T-helper 2 cell treated with Interferon-gamma antibody and Interleukin-4, amounts not matched to agents 5 μg/mL and 100 μg/mL, for 36 hours (primary cell): ENCODE measurements around the gene MPHOSPH10.
"Not testable (repeated sequence)": the region's sequence is repeated elsewhere in the genome, so short reads cannot be mapped to it uniquely, and the experiment has no call there.

Source experiments
- DNase-seq: peaks from one replicate; pipeline ENCODE4 v3.0.0; 2021; ENCODE audit warnings: low spot score
- H3K27ac Mint-ChIP-seq: one replicate; pipeline ENCODE4 v1.8.0; 2021; ENCODE audit warnings: mild to moderate bottlenecking, mixed read lengths
- H3K27me3 Mint-ChIP-seq: one replicate; pipeline ENCODE4 v1.8.0; 2021; ENCODE audit warnings: low read depth, mixed read lengths
- H3K36me3 Mint-ChIP-seq: one replicate; pipeline ENCODE4 v1.8.0; 2021; ENCODE audit warnings: low read depth, mixed read lengths
- H3K4me1 Mint-ChIP-seq: one replicate; pipeline ENCODE4 v1.8.0; 2021; ENCODE audit warnings: low read depth, mixed read lengths
- H3K4me3 Mint-ChIP-seq: one replicate; pipeline ENCODE4 v1.8.0; 2022; ENCODE audit warnings: mild to moderate bottlenecking, moderate library complexity, mixed read lengths
- H3K9me3 Mint-ChIP-seq: one replicate; pipeline ENCODE4 v1.8.0; 2021; ENCODE audit warnings: mixed read lengths

MPHOSPH10 gene

GRCh38 chr2:71131387-71132166, 1.1 kb downstream of the MPHOSPH10 start:
- H3K36me3 Mint-ChIP-seq = peaks cover 16% of the 10 kb centered on the region
- H3K27ac Mint-ChIP-seq, DNase-seq, H3K4me1 Mint-ChIP-seq, H3K27me3 Mint-ChIP-seq, H3K9me3 Mint-ChIP-seq, H3K4me3 Mint-ChIP-seq: not testable (repeated sequence)

GRCh38 chr2:71133603-71134002, 3.2 kb downstream of the MPHOSPH10 start:
- Mint-ChIP-seq H3K27me3 (no peaks in the 10 kb centered on the region), H3K9me3 (no peaks in the 10 kb centered on the region), H3K4me3 (no peak overlapping the region), H3K4me1 (peaks cover 2% of the 10 kb centered on the region), H3K36me3 (peaks cover 23% of the 10 kb centered on the region), H3K27ac (no peak overlapping the region)
- no peak for DNase-seq

- Mint-ChIP-seq H3K9me3 (no peaks in the 10 kb centered on the region), H3K36me3 (peaks cover 36% of the 10 kb centered on the region), H3K27ac (no peak overlapping the region), H3K4me1 (no peaks in the 10 kb centered on the region), H3K4me3 (no peak overlapping the region), H3K27me3 (no peaks in the 10 kb centered on the region)
- no peak for DNase-seq
Measured at GRCh38 chr2:71136174-71136573, 5.7 kb downstream of the MPHOSPH10 start.

- H3K4me1 Mint-ChIP-seq = no peaks in the 10 kb centered on the region
- no peaks in the 10 kb centered on the region for H3K9me3 Mint-ChIP-seq
- H3K27me3 Mint-ChIP-seq = no peaks in the 10 kb centered on the region
- H3K4me3 Mint-ChIP-seq = no peak overlapping the region
- H3K36me3 Mint-ChIP-seq = peaks cover 68% of the 10 kb centered on the region
- H3K27ac Mint-ChIP-seq = no peak overlapping the region
- no peak for DNase-seq
Measured at GRCh38 chr2:71143782-71144181, 13.3 kb downstream of the MPHOSPH10 start.

- no peaks in the 10 kb centered on the region for H3K27me3 Mint-ChIP-seq
Measured at GRCh38 chr2:71148506-71149063, 18.2 kb downstream of the MPHOSPH10 start.

GRCh38 chr2:71150082-71150816, 19.8 kb downstream of the MPHOSPH10 start:
- Mint-ChIP-seq H3K9me3 (no peaks in the 10 kb centered on the region), H3K27ac (no peak overlapping the region), H3K27me3 (peaks cover 1% of the 10 kb centered on the region), H3K36me3 (peaks cover 38% of the 10 kb centered on the region), H3K4me1 (no peaks in the 10 kb centered on the region), H3K4me3 (no peak overlapping the region)
- DNase-seq = no peak

More at GRCh38 chr2:71148506-71149063, 18.2 kb downstream of the MPHOSPH10 start:
- Mint-ChIP-seq H3K4me1 (no peaks in the 10 kb centered on the region), H3K36me3 (peaks cover 51% of the 10 kb centered on the region), H3K9me3 (no peaks in the 10 kb centered on the region), H3K27ac (no peak overlapping the region), H3K4me3 (no peak overlapping the region)
- DNase-seq = no peak

DNA sequence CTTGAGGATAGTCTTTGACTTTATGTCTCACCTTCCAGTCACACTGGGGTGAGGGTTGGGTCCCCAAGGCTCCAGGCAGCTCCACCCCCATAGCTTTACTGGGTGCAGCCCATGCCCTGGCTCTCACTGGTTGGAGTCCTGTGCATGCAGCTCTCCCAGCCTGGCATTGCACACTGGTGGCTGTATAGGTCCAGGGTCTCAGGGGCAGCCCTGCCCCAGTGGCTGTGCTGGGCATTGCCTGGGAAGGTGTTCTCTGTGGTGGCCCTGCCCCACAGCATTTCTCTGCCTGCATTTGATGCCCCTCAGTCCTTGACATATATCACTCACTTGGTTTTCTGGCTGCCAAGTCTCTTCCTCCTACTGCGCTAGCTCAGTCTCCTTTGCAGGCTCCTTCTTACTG, 21.2 kb downstream of the MPHOSPH10 start:
- Mint-ChIP-seq H3K4me1 (no peaks in the 10 kb centered on the region), H3K27ac (no peak overlapping the region), H3K27me3 (peaks cover 3% of the 10 kb centered on the region)

GRCh38 chr2:71153585-71154224, 23.3 kb downstream of the MPHOSPH10 start:
- peaks cover 15% of the 10 kb centered on the region for H3K36me3 Mint-ChIP-seq
- H3K4me1 Mint-ChIP-seq = peaks cover 6% of the 10 kb centered on the region
- no peak overlapping the region for H3K4me3 Mint-ChIP-seq
- H3K27ac Mint-ChIP-seq = no peak overlapping the region
- peaks cover 3% of the 10 kb centered on the region for H3K27me3 Mint-ChIP-seq
- no peak for DNase-seq
- H3K9me3 Mint-ChIP-seq = no peaks in the 10 kb centered on the region

More for the DNA sequence above, 21.2 kb downstream of the MPHOSPH10 start:
- H3K36me3 Mint-ChIP-seq = peaks cover 28% of the 10 kb centered on the region
- no peaks in the 10 kb centered on the region for H3K9me3 Mint-ChIP-seq
- DNase-seq = no peak
- H3K4me3 Mint-ChIP-seq = no peak overlapping the region

GRCh38 chr2:71154279-71154678, 23.8 kb downstream of the MPHOSPH10 start:
- H3K4me1 Mint-ChIP-seq = peaks cover 6% of the 10 kb centered on the region
- no peak overlapping the region for H3K4me3 Mint-ChIP-seq
- H3K36me3 Mint-ChIP-seq = peaks cover 9% of the 10 kb centered on the region
- H3K27ac Mint-ChIP-seq = no peak overlapping the region
- H3K9me3 Mint-ChIP-seq = no peaks in the 10 kb centered on the region
- peaks cover 3% of the 10 kb centered on the region for H3K27me3 Mint-ChIP-seq
- no peak for DNase-seq

GRCh38 chr2:71154798-71155197, 24.4 kb downstream of the MPHOSPH10 start:
- Mint-ChIP-seq H3K4me1 (peaks cover 6% of the 10 kb centered on the region), H3K4me3 (no peak overlapping the region), H3K9me3 (no peaks in the 10 kb centered on the region), H3K36me3 (peaks cover 5% of the 10 kb centered on the region), H3K27ac (no peak overlapping the region), H3K27me3 (peaks cover 3% of the 10 kb centered on the region)
- no peak for DNase-seq

DNA sequence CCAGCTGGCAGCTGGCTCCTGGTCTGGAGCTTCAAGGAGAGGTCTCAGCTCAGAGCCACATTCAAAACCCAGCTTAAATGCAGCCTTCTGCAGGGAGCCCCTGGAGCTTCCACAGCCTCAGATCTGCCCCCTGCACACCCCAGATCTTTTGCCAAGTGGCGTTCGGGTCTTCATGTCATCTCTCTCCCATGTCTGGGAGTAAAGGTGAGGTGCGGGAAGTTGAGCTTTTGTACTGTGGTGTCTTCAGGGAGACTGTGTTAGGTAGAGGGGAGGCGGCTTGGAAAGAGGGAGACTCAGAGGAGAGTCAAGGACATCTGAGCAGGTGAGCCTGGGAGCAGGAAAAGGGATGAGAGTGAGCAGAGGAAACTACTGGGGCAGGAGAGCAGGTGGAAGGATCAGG, 25.4 kb downstream of the MPHOSPH10 start:
- Mint-ChIP-seq H3K9me3 (no peaks in the 10 kb centered on the region), H3K4me3 (no peak overlapping the region), H3K36me3 (no peaks in the 10 kb centered on the region), H3K4me1 (peaks cover 6% of the 10 kb centered on the region), H3K27me3 (peaks cover 3% of the 10 kb centered on the region), H3K27ac (no peak overlapping the region)
- DNase-seq = no peak

DNA sequence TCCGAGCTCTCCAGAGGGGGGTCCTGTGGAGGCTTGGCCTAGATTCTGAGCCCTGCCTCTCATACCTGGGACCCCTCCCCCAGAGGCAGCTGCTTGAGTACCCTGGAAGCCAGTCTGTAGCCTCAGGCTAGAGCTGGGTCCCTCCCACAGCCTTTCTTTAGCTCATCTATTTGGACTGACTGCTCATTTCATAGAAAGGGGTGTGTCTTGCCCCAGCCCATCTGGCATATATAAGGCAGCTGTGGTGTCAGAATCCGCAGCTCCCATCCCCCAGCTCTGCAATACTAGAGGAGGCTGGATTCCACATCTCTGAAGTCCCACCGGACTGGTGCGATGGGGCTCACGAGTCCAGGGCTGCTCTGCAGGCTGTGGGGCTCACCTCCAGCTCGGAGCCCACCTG, 26.1 kb downstream of the MPHOSPH10 start:
- H3K27ac Mint-ChIP-seq = no peak overlapping the region
- H3K4me3 Mint-ChIP-seq = no peak overlapping the region
- no peak for DNase-seq
- no peaks in the 10 kb centered on the region for H3K9me3 Mint-ChIP-seq
- H3K36me3 Mint-ChIP-seq = no peaks in the 10 kb centered on the region
- peaks cover 6% of the 10 kb centered on the region for H3K4me1 Mint-ChIP-seq
- H3K27me3 Mint-ChIP-seq = peaks cover 3% of the 10 kb centered on the region

GRCh38 chr2:71157124-71157793, 26.8 kb downstream of the MPHOSPH10 start:
- peak; percentile 16 for DNase-seq
- Mint-ChIP-seq H3K4me3 (peak overlapping the region; percentile 22), H3K4me1 (peaks cover 6% of the 10 kb centered on the region)

More at GRCh38 chr2:71157124-71157793, 26.8 kb downstream of the MPHOSPH10 start:
- peaks cover 4% of the 10 kb centered on the region for H3K27me3 Mint-ChIP-seq
- no peaks in the 10 kb centered on the region for H3K9me3 Mint-ChIP-seq
- no peaks in the 10 kb centered on the region for H3K36me3 Mint-ChIP-seq
- no peak overlapping the region for H3K27ac Mint-ChIP-seq
